Body of pancreas (tissue), 4 donors: Measurements from ENCODE around the gene OR2T27. TPM values are rescaled to one million over a fixed set of nuclear protein-coding genes. Genes with fewer than 3 reads are reported as not detected.
"Not testable (repeated sequence)": the region's sequence is repeated elsewhere in the genome, so short reads cannot be mapped to it uniquely, and the experiment has no call there.

ENCODE experiments used
- ATAC-seq: fragments of 150-250 bp; one replicate; pipeline ENCODE4 v1.9.1; 2016
- DNase-seq, 4 donors: peaks; one replicate each; pipeline ENCODE4 v3.0.0-alpha.2; 2019
- H3K27ac ChIP-seq, 4 donors: fragments of 200-600 bp; sonication (generic); 1 replicate in 3 of 4; 2 replicates in 1 of 4; pipeline versions ENCODE4 v1.5.1 to v1.6.1; 2016 to 2019; ENCODE audit warnings: mild to moderate bottlenecking in 1 of 4, mixed read lengths in 1 of 4, moderate library complexity in 1 of 4
- H3K27me3 ChIP-seq, 2 donors: fragments of 200-600 bp; sonication (generic); one replicate each; pipeline ENCODE4 v1.6.0; 2016; ENCODE audit warnings: mild to moderate bottlenecking in 1 of 2
- H3K36me3 ChIP-seq, 2 donors: fragments of 200-600 bp; sonication (generic); replicated peaks in 1 of 2; 2 replicates each; pipeline ENCODE4 v1.5.1; 2016; ENCODE audit warnings: low read depth in 2 of 2; ENCODE audit not compliant: insufficient read depth in 1 of 2
- H3K4me1 ChIP-seq: fragments of 200-600 bp; sonication (generic); one replicate; pipeline ENCODE4 v1.6.0; 2016
- H3K4me3 ChIP-seq, 2 donors: fragments of 200-600 bp; sonication (generic); 1 replicate in 1 of 2; 2 replicates in 1 of 2; pipeline ENCODE4 v1.5.1; 2016 to 2019
- H3K9me3 ChIP-seq, 3 donors: fragments of 200-600 bp; sonication (generic); 1 replicate in 2 of 3; 2 replicates in 1 of 3; pipeline ENCODE4 v1.5.1; 2016
- CTCF ChIP-seq, 7 experiments: fragments of 450-650 bp in 4 of 7; fragments of 200-600 bp in 3 of 7; sonication (generic) in 3 of 7; IDR thresholded peaks; one replicate each; pipeline ENCODE4 v1.5.1; 2016 to 2019; ENCODE audit warnings: antibody characterized with exemption in 7 of 7
- POLR2A ChIP-seq, 3 donors: fragments of 450-650 bp; IDR thresholded peaks; one replicate each; pipeline ENCODE4 v1.6.1; 2016; ENCODE audit warnings: antibody characterized with exemption in 3 of 3, mild to moderate bottlenecking in 2 of 3
- WGBS, 2 donors: methylation state at CpG; one replicate each; pipeline ENCODE4 v1.1.5; 2017; 5-methylcytosine and 5-hydroxymethylcytosine counted together
- intact Hi-C: fragments of 100-400 bp; cut with DNase I; formaldehyde crosslinking; loops from one replicate; pipeline ENCODE4 v1.15.1; 2023
- total RNA-seq, 2 donors: library from RNA; depleted of rRNA; stranded (reverse); fragments of >200 nt; gene quantifications; one replicate each; pipeline ENCODE4 v1.1.0, GENCODE V29; 2016

Gene OR2T27
- total RNA-seq, 2 donors from 2014 or later: not detected

- H3K36me3 ChIP-seq: no peaks in the 10 kb centered on the region
- H3K27ac ChIP-seq: no peak overlapping the region
- no peak for TF ChIP-seq POLR2A (IDR thresholded peaks at IDR 0.05)
- TF ChIP-seq CTCF (IDR thresholded peaks at IDR 0.05): no peak
- H3K27me3 ChIP-seq: no peaks in the 10 kb centered on the region
- no peaks in the 10 kb centered on the region for H3K4me1 ChIP-seq
- WGBS, 2 donors: 52 to 80% methylated on average over 1 of the region's 1 CpG
- ATAC-seq (no peak), DNase-seq (no peak)
- H3K4me3 ChIP-seq: no peak overlapping the region
- H3K9me3 ChIP-seq: no peaks in the 10 kb centered on the region
- intact Hi-C loops: no loop called here
Measured at GRCh38 chr1:248670003-248670402, 14.7 kb upstream of the OR2T27 start.

GRCh38 chr1:248663453-248664328, 8.4 kb upstream of the OR2T27 start:
- ATAC-seq, DNase-seq, H3K9me3 ChIP-seq, H3K4me3 ChIP-seq, H3K27me3 ChIP-seq, intact Hi-C loops, H3K36me3 ChIP-seq, H3K4me1 ChIP-seq, H3K27ac ChIP-seq: not testable (repeated sequence)
- WGBS, 2 donors: 50 to 68% methylated on average over 5 of the region's 5 CpGs

- DNase-seq, H3K9me3 ChIP-seq, H3K27ac ChIP-seq, intact Hi-C loops, H3K27me3 ChIP-seq, H3K36me3 ChIP-seq, H3K4me3 ChIP-seq, ATAC-seq, H3K4me1 ChIP-seq: not testable (repeated sequence)
- WGBS, 2 donors: 45 to 66% methylated on average over 6 of the region's 6 CpGs
Measured at GRCh38 chr1:248656797-248657196, 1.5 kb upstream of the OR2T27 start.

GRCh38 chr1:248648770-248649536, 6.4 kb downstream of the OR2T27 start:
- DNase-seq, H3K27ac ChIP-seq, intact Hi-C loops, H3K36me3 ChIP-seq, ATAC-seq, H3K4me1 ChIP-seq, H3K4me3 ChIP-seq, H3K9me3 ChIP-seq, H3K27me3 ChIP-seq: not testable (repeated sequence)
- WGBS, 2 donors: no CpG with 5 or more reads among the region's 1 CpG

GRCh38 chr1:248645178-248645577, 10.2 kb downstream of the OR2T27 start, which contains the start of gene OR2T35:
Gene OR2T35 (minus strand): TSS chr1:248645278. CDS start chr1:248639258, 6,020 bp downstream.
- H3K4me3 ChIP-seq, intact Hi-C loops, H3K9me3 ChIP-seq: not testable (repeated sequence)

GRCh38 chr1:248642971-248643651, 12.2 kb downstream of the OR2T27 start:
- H3K27me3 ChIP-seq, H3K4me3 ChIP-seq, H3K9me3 ChIP-seq, DNase-seq, intact Hi-C loops, H3K36me3 ChIP-seq, H3K4me1 ChIP-seq, ATAC-seq, H3K27ac ChIP-seq: not testable (repeated sequence)
- no CpG with 5 or more reads among the region's 4 CpGs for WGBS, 2 donors

More at GRCh38 chr1:248645178-248645577, 10.2 kb downstream of the OR2T27 start, which contains the start of gene OR2T35:
- ATAC-seq, H3K36me3 ChIP-seq, DNase-seq, H3K27ac ChIP-seq, H3K4me1 ChIP-seq, H3K27me3 ChIP-seq: not testable (repeated sequence)
- 69% methylated on average over 2 of the region's 3 CpGs; no CpG with 5 or more reads in 1 of the 2 donors for WGBS, 2 donors

GRCh38 chr1:248641583-248641982, 13.7 kb downstream of the OR2T27 start:
- WGBS, 2 donors: 90% methylated on average over 2 of the region's 5 CpGs; no CpG with 5 or more reads in 1 of the 2 donors
- H3K27me3 ChIP-seq, H3K27ac ChIP-seq, H3K4me3 ChIP-seq, DNase-seq, H3K4me1 ChIP-seq, H3K36me3 ChIP-seq, H3K9me3 ChIP-seq, ATAC-seq, intact Hi-C loops: not testable (repeated sequence)

GRCh38 chr1:248640906-248641305, 14.4 kb downstream of the OR2T27 start:
- H3K36me3 ChIP-seq, DNase-seq, H3K9me3 ChIP-seq, H3K27me3 ChIP-seq, H3K27ac ChIP-seq, H3K4me1 ChIP-seq, ATAC-seq, intact Hi-C loops, H3K4me3 ChIP-seq: not testable (repeated sequence)
- no CpG with 5 or more reads among the region's 3 CpGs for WGBS, 2 donors

- DNase-seq, H3K36me3 ChIP-seq, H3K4me1 ChIP-seq, H3K4me3 ChIP-seq, H3K9me3 ChIP-seq, ATAC-seq, H3K27me3 ChIP-seq, H3K27ac ChIP-seq, intact Hi-C loops: not testable (repeated sequence)
- whole genome bisulfite sequencing, 2 donors: no CpG with 5 or more reads among the region's 5 CpGs
Measured at GRCh38 chr1:248639652-248640051, 15.7 kb downstream of the OR2T27 start.

GRCh38 chr1:248636612-248637011, 18.7 kb downstream of the OR2T27 start:
- H3K27me3 ChIP-seq, H3K27ac ChIP-seq, H3K9me3 ChIP-seq, intact Hi-C loops, DNase-seq, H3K36me3 ChIP-seq, H3K4me3 ChIP-seq, H3K4me1 ChIP-seq: not testable (repeated sequence)
- ATAC-seq: peak; percentile 63
- 24% methylated on average over 2 to 3 of the region's 5 CpGs for WGBS, 2 donors
